HG03135 (cell line): ENCODE measurements around the gene KLF13.

ENCODE experiments used
- ATAC-seq: cut with Tn5 transposase; IDR thresholded peaks from one replicate; pipeline ENCODE4 v1.9.1; 2021; ENCODE audit warnings: mild to moderate bottlenecking, moderate library complexity; ENCODE audit not compliant: unreplicated experiment

Gene KLF13

GRCh38 chr15:31298707-31299172 lies 27.9 kb upstream of the KLF13 start:
- no peak for ATAC-seq

GRCh38 chr15:31300208-31300661 lies 26.4 kb upstream of the KLF13 start:
- no peak for ATAC-seq

GRCh38 chr15:31300981-31301672 lies 25.5 kb upstream of the KLF13 start:
- no peak for ATAC-seq

GRCh38 chr15:31301673-31301990 lies 25.0 kb upstream of the KLF13 start:
- no peak for ATAC-seq

GRCh38 chr15:31302029-31302657 lies 24.5 kb upstream of the KLF13 start:
- no peak for ATAC-seq

- no peak for ATAC-seq
These were observed 23.6 kb upstream of the KLF13 start for GRCh38 chr15:31302778-31303725.

GRCh38 chr15:31303726-31304648 lies 22.6 kb upstream of the KLF13 start:
- no peak for ATAC-seq

- ATAC-seq: no peak
These were observed 21.8 kb upstream of the KLF13 start for GRCh38 chr15:31304751-31305365.

GRCh38 chr15:31305375-31305774 lies 21.3 kb upstream of the KLF13 start:
- ATAC-seq: no peak

GRCh38 chr15:31305796-31306425 lies 20.7 kb upstream of the KLF13 start:
- no peak for ATAC-seq

GRCh38 chr15:31306426-31307269 lies 20.0 kb upstream of the KLF13 start:
- no peak for ATAC-seq

GRCh38 chr15:31307270-31308184 lies 19.1 kb upstream of the KLF13 start:
- ATAC-seq: no peak

- no peak for ATAC-seq
These were observed 18.4 kb upstream of the KLF13 start for GRCh38 chr15:31308185-31308639.

- ATAC-seq: no peak
These were observed 16.6 kb upstream of the KLF13 start for GRCh38 chr15:31309893-31310606.

GRCh38 chr15:31311735-31312619 lies 14.7 kb upstream of the KLF13 start:
- ATAC-seq: no peak

- no peak for ATAC-seq
These were observed 13.4 kb upstream of the KLF13 start for GRCh38 chr15:31313223-31313622.
